ENCODE results near the gene NIM1K.

NIM1K gene

GRCh38 chr5:43287493-43287892 lies 95.5 kb downstream of the NIM1K start:
- Histone ChIP-seq H3K9me3 (ENCODE audit: severe bottlenecking) (no peaks in the 10 kb centered on the region), H3K27ac (no peak overlapping the region), H3K4me3 (ENCODE audit: low read depth, low read length) (no peak overlapping the region), H3K27me3 (ENCODE audit: insufficient read depth, low read depth, severe bottlenecking) (no peaks in the 10 kb centered on the region), H3K36me3 (peaks cover 16% of the 10 kb centered on the region)
- TF ChIP-seq CTCF (IDR thresholded peaks at IDR 0.05; ENCODE audit: low read depth, low read length), result no peak
- DNase-seq, result no peak

- Histone ChIP-seq H3K36me3 (peaks cover 24% of the 10 kb centered on the region), H3K27ac (no peak overlapping the region), H3K4me3 (ENCODE audit: low read depth, low read length) (no peak overlapping the region), H3K27me3 (ENCODE audit: insufficient read depth, low read depth, severe bottlenecking) (no peaks in the 10 kb centered on the region), H3K9me3 (ENCODE audit: severe bottlenecking) (no peaks in the 10 kb centered on the region)
- no peak for TF ChIP-seq CTCF (IDR thresholded peaks at IDR 0.05; ENCODE audit: low read depth, low read length)
- DNase-seq, result no peak
These were observed 96.3 kb downstream of the NIM1K start for GRCh38 chr5:43288269-43288831.

- no peak for TF ChIP-seq CTCF (IDR thresholded peaks at IDR 0.05; ENCODE audit: low read depth, low read length)
- no peak for DNase-seq
- no peaks in the 10 kb centered on the region for H3K9me3 ChIP-seq (ENCODE audit: severe bottlenecking)
- no peaks in the 10 kb centered on the region for H3K27me3 ChIP-seq (ENCODE audit: insufficient read depth, low read depth, severe bottlenecking)
- H3K4me3 ChIP-seq (ENCODE audit: low read depth, low read length), result no peak overlapping the region
- no peak overlapping the region for H3K27ac ChIP-seq
- peaks cover 47% of the 10 kb centered on the region for H3K36me3 ChIP-seq
These were observed 98.7 kb downstream of the NIM1K start for GRCh38 chr5:43290726-43291125.

- no peak overlapping the region for H3K4me3 ChIP-seq (ENCODE audit: low read depth, low read length)
- no peaks in the 10 kb centered on the region for H3K9me3 ChIP-seq (ENCODE audit: severe bottlenecking)
- no peak overlapping the region for H3K27ac ChIP-seq
- no peak for TF ChIP-seq CTCF (IDR thresholded peaks at IDR 0.05; ENCODE audit: low read depth, low read length)
- DNase-seq, result no peak
- peaks cover 76% of the 10 kb centered on the region for H3K36me3 ChIP-seq
- no peaks in the 10 kb centered on the region for H3K27me3 ChIP-seq (ENCODE audit: insufficient read depth, low read depth, severe bottlenecking)
These were observed 102.2 kb downstream of the NIM1K start for GRCh38 chr5:43294226-43294625.

GRCh38 chr5:43295202-43295601 lies 103.2 kb downstream of the NIM1K start:
- Histone ChIP-seq H3K9me3 (ENCODE audit: severe bottlenecking) (no peaks in the 10 kb centered on the region), H3K36me3 (peaks cover 76% of the 10 kb centered on the region), H3K4me3 (ENCODE audit: low read depth, low read length) (no peak overlapping the region), H3K27ac (no peak overlapping the region), H3K27me3 (ENCODE audit: insufficient read depth, low read depth, severe bottlenecking) (no peaks in the 10 kb centered on the region)
- DNase-seq, result no peak
- TF ChIP-seq CTCF (IDR thresholded peaks at IDR 0.05; ENCODE audit: low read depth, low read length), result no peak

- Histone ChIP-seq H3K27me3 (ENCODE audit: insufficient read depth, low read depth, severe bottlenecking) (no peaks in the 10 kb centered on the region), H3K9me3 (ENCODE audit: severe bottlenecking) (no peaks in the 10 kb centered on the region), H3K36me3 (peaks cover 71% of the 10 kb centered on the region), H3K4me3 (ENCODE audit: low read depth, low read length) (no peak overlapping the region), H3K27ac (no peak overlapping the region)
- no peak for TF ChIP-seq CTCF (IDR thresholded peaks at IDR 0.05; ENCODE audit: low read depth, low read length)
- DNase-seq, result no peak
These were observed 104.8 kb downstream of the NIM1K start for GRCh38 chr5:43296835-43297234.

Data from WERI-Rb-1 (cell line).